GM18505 (cell line): ENCODE measurements around the gene PAGE3.

Experiments used
- ATAC-seq: cut with Tn5 transposase; IDR thresholded peaks from one replicate; pipeline ENCODE4 v1.9.1; 2021; ENCODE audit not compliant: unreplicated experiment
- POLR2A ChIP-seq: IDR thresholded peaks from 4 replicates; pipeline ENCODE4 v1.6.1; 2011; ENCODE audit warnings: borderline replicate concordance; ENCODE audit not compliant: insufficient read depth, insufficient read length; ENCODE audit errors: extremely low read depth

PAGE3 gene

DNA sequence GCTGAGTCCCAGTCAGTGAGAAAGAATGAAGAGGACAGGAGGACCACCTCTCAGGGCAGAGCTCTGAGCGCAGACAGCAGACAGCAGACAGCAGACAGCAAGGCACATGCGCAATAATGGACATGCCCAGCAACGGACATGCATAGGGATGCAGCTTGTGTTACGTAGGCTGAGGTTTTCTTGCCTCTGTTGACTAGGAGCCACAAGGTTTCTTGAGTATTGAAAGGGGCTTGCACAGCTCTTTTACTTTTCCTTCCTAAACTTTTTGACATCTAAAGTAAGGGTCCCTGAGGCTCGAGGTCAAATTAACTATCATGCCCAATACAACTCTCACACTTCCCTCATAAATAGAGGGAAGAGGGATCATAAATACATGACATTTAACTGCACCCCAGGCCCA, at the start of gene PAGE3:
TSS of gene PAGE3 (minus strand) at position 101 of the 400 bp plus-strand sequence. CDS start 1,013 bp downstream, outside the sequence.
- no peak for TF ChIP-seq POLR2A
- ATAC-seq: no peak

- no peak for ATAC-seq
Measured at GRCh38 chrX:55312655-55313054, 47.9 kb upstream of the PAGE3 start.

GRCh38 chrX:55290963-55291362, 26.2 kb upstream of the PAGE3 start:
- ATAC-seq: no peak
- TF ChIP-seq POLR2A: no peak

More at GRCh38 chrX:55312655-55313054, 47.9 kb upstream of the PAGE3 start:
- TF ChIP-seq POLR2A: no peak

DNA sequence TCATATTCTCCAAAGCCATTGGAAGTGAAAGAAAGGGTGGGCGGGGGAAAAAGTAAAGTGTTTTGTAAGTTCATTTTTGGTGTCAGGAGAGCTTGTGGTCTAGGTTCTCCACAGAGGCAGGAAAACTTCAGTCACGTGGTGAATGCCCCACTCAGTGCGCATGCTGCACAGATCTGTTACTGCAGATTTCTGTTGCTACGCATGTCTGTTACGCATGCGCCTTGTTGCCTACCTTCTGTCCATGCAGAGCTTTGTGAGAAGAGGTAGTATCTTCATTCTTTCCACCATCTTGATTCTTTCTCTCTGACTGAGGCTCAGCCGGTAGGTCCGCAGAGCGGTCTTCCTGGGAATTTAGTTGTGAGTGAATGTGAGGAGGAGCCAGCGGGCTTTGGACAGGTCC, 15.1 kb upstream of the PAGE3 start:
- no peak for TF ChIP-seq POLR2A
- ATAC-seq: no peak

DNA sequence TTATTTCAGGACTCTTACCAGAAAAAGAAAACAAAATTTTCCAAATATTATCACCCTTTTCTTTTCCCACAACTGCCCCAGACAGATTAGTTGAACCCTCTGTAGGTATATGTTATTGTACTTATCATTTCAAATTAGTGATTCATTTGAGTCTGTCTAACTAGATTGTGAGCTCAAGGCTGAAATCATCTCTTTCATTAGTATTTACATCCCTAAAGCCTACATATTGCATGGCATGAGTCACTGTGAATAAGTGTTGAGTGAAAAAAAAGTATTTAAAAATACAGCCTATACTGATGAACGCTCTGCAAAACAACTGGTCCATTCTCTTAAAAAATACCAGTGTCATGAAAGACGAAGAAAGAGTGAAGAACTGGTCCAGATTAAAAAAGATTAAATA, 3.9 kb downstream of the PAGE3 start:
- TF ChIP-seq POLR2A: no peak
- no peak for ATAC-seq

- TF ChIP-seq POLR2A: no peak
- no peak for ATAC-seq
Measured at GRCh38 chrX:55253528-55253927, 11.2 kb downstream of the PAGE3 start.

- ATAC-seq: no peak
Measured at GRCh38 chrX:55240788-55241340, 23.9 kb downstream of the PAGE3 start.

DNA sequence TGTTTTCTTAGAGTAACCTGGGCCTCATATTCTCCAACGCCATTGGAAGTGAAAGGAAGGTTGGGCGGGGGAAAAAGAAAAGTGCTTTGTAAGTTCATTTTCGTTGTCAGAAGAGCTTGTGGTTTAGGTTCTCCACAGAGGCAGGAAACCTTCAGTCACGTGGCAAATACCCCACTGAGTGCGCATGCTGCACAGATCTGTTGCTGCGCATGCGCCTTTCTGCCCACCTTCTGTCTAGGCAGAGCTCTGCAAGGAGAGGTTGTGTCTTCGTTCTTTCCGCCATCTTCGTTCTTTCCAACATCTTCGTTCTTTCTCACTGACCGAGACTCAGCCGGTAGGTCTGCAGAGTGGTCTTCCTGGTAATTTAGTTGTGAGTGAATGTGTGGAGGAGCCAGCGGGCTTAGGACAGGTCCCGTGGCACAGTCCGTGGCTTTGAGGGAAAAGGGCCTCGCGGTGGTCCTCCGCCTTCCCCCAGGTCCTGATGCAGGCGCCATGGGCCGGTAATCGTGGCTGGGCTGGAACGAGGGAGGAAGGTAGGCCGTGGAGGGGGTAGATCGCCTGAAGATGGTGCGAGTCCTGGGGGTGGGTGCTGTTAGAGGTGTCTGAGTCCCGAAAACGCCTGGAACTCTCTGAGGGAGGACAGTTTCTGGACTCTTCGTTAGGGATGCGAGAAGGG, 44.5 kb downstream of the PAGE3 start, which contains the start of gene PAGE5:
TSS of gene PAGE5 (plus strand) at position 228 of the 676 bp plus-strand sequence. CDS start 1,037 bp downstream, outside the sequence.
- no peak for TF ChIP-seq POLR2A
- no peak for ATAC-seq

More at GRCh38 chrX:55240788-55241340, 23.9 kb downstream of the PAGE3 start:
- TF ChIP-seq POLR2A: no peak

GRCh38 chrX:55213381-55213780, 51.3 kb downstream of the PAGE3 start:
- no peak for TF ChIP-seq POLR2A

GRCh38 chrX:55210931-55211677, 53.6 kb downstream of the PAGE3 start:
- ATAC-seq: no peak
- no peak for TF ChIP-seq POLR2A

More at GRCh38 chrX:55213381-55213780, 51.3 kb downstream of the PAGE3 start:
- no peak for ATAC-seq
